Type B pancreatic cell (in vitro differentiated cells): Measurements from ENCODE around the gene ATL3. TPM values are rescaled to one million over a fixed set of nuclear protein-coding genes. Genes with fewer than 3 reads are reported as not detected.

Experiments
- DNase-seq: peaks from one replicate; pipeline ENCODE4 v3.0.0; 2021; ENCODE audit warnings: mixed read lengths; ENCODE audit not compliant: unreplicated experiment; ENCODE audit errors: extremely low spot score
- H3K27ac Mint-ChIP-seq: 2 replicates; pipeline ENCODE4 v1.8.0; 2021; ENCODE audit warnings: mild to moderate bottlenecking, mixed read lengths
- H3K27me3 Mint-ChIP-seq: 2 replicates; pipeline ENCODE4 v1.8.0; 2021; ENCODE audit warnings: mixed read lengths
- H3K36me3 Mint-ChIP-seq: 2 replicates; pipeline ENCODE4 v1.8.0; 2021; ENCODE audit warnings: mixed read lengths
- H3K4me1 Mint-ChIP-seq: one replicate; pipeline ENCODE4 v1.8.0; 2021; ENCODE audit warnings: mixed read lengths; ENCODE audit not compliant: unreplicated experiment
- H3K4me3 Mint-ChIP-seq: 2 replicates; pipeline ENCODE4 v1.8.0; 2021; ENCODE audit warnings: mild to moderate bottlenecking, mixed read lengths
- H3K9me3 Mint-ChIP-seq: 2 replicates; pipeline ENCODE4 v1.8.0; 2021; ENCODE audit warnings: mixed read lengths
- total RNA-seq: library from RNA; stranded (reverse); gene quantifications from 2 replicates; pipeline ENCODE4 v1.2.1, GENCODE V29; 2021; ENCODE audit warnings: low replicate concordance
- TF ChIP-seq, protein P1 (sequence below): fragments of 200-600 bp; sonication (generic); conservative IDR thresholded peaks from 2 replicates; pipeline ENCODE4 v1.5.0; 2021; ENCODE audit warnings: antibody characterized with exemption, mild to moderate bottlenecking

Gene ATL3
- total RNA-seq, 1 donor from 2014 or later: 21.6 TPM

DNA sequence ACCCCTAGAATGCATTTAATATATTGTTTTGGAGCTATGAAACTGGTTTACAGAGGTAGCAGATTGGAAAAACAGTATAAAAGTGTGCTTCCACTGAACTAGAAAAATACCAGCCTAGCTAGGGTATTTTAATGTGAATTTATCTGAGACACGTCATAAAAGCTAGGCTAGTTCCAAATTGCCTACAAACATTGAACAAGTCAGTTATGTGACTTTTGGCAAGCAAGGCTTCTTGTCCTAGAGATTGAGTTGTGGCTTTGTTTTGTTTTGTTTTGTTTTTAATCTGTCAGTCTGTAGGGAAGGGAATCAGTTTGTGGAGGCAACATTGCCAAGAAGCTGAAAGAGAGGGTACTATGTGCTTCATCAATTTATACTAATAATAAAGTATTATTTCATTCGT lies 34.4 kb upstream of the ATL3 start:
- TF ChIP-seq, protein P1, sequence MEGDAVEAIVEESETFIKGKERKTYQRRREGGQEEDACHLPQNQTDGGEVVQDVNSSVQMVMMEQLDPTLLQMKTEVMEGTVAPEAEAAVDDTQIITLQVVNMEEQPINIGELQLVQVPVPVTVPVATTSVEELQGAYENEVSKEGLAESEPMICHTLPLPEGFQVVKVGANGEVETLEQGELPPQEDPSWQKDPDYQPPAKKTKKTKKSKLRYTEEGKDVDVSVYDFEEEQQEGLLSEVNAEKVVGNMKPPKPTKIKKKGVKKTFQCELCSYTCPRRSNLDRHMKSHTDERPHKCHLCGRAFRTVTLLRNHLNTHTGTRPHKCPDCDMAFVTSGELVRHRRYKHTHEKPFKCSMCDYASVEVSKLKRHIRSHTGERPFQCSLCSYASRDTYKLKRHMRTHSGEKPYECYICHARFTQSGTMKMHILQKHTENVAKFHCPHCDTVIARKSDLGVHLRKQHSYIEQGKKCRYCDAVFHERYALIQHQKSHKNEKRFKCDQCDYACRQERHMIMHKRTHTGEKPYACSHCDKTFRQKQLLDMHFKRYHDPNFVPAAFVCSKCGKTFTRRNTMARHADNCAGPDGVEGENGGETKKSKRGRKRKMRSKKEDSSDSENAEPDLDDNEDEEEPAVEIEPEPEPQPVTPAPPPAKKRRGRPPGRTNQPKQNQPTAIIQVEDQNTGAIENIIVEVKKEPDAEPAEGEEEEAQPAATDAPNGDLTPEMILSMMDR: no peak
- Mint-ChIP-seq H3K9me3 (no peaks in the 10 kb centered on the region), H3K4me3 (no peak overlapping the region), H3K27ac (no peak overlapping the region), H3K36me3 (peaks cover 6% of the 10 kb centered on the region), H3K27me3 (no peaks in the 10 kb centered on the region), H3K4me1 (peaks cover 3% of the 10 kb centered on the region)
- no peak for DNase-seq

DNA sequence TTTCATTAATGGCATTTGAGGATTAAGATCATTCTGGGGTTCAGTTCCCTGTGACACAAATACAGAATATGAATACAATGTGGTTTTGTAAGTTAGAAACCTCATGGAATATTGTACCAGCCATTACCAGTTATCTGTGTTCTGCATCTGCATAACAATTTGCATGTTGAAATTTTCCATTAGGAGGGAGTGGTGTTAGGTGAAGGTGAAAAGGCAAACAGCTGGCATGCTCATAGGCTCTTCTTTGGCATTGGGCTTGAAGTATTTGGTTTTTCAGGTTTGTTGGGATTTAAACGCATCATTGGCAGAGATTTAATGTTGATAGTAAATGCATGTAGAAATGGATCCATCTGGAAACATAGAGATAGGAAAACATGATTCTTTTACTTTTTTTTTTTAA lies 28.7 kb upstream of the ATL3 start:
- peaks cover 14% of the 10 kb centered on the region for H3K4me1 Mint-ChIP-seq
- peaks cover 14% of the 10 kb centered on the region for H3K36me3 Mint-ChIP-seq
- H3K27me3 Mint-ChIP-seq: no peaks in the 10 kb centered on the region
- H3K4me3 Mint-ChIP-seq: no peak overlapping the region
- TF ChIP-seq, protein P1: no peak
- H3K27ac Mint-ChIP-seq: no peak overlapping the region
- H3K9me3 Mint-ChIP-seq: peaks cover 4% of the 10 kb centered on the region
- no peak for DNase-seq

DNA sequence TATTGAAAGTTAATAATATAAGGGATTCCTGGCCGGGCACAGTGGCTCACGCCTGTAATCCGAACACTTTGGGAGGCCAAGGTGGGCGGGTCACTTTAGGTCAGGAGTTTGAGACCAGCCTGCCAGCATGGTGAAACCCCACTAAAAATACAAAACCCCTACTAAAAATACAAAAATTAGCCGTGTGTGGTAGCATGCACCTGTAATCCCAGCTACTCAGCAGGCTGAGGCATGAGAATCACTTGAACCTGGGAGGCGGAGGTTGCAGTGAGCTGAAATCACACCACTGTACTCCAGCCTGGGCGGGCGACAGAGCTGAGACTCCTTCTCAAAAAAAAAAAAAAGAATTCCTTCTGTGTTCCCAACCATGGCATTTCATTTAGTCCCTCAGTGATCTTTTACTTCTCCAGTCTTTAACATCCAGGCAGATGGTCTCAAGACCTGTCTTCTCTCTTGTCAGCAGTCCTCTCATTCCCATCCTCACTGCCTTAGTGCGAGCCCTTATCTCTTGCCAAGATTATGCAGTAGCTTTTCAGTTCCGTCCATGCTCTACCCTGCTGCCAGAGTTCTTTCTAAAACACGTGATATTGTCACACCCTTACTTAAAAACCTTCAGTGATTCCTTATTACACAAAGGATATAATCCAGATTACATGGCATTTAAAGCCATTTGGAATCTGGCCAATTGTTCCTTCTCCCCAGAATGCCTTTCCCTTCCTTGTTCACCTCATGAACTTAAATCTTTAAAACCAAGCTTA lies 28.0 kb upstream of the ATL3 start:
- Mint-ChIP-seq H3K4me1 (peaks cover 14% of the 10 kb centered on the region), H3K4me3 (no peak overlapping the region), H3K27ac (no peak overlapping the region), H3K9me3 (peaks cover 4% of the 10 kb centered on the region), H3K27me3 (no peaks in the 10 kb centered on the region), H3K36me3 (peaks cover 14% of the 10 kb centered on the region)
- DNase-seq: no peak
- TF ChIP-seq, protein P1: no peak

DNA sequence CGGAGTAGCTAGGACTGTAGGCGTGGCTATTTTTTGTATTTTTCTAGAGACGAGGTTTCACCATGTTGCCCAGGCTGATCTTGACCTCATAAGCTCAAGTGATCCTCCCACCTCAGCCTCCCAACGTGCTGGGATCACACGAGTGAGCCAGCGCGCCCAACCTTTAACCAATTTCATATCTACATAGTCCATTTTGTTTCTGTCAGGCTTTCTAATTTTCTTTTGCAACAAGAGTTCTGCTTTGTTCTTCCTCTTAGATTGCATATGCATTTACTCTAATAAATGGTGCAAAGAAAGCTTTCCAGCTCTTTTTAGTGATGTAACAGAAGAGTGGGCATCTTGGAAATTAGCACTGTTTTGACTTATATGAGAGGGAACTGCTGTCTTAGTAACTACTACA lies 23.4 kb upstream of the ATL3 start:
- TF ChIP-seq, protein P1: no peak
- Mint-ChIP-seq H3K9me3 (peaks cover 4% of the 10 kb centered on the region), H3K27ac (no peak overlapping the region), H3K4me3 (no peak overlapping the region), H3K4me1 (peaks cover 15% of the 10 kb centered on the region), H3K27me3 (no peaks in the 10 kb centered on the region), H3K36me3 (peaks cover 8% of the 10 kb centered on the region)
- no peak for DNase-seq

DNA sequence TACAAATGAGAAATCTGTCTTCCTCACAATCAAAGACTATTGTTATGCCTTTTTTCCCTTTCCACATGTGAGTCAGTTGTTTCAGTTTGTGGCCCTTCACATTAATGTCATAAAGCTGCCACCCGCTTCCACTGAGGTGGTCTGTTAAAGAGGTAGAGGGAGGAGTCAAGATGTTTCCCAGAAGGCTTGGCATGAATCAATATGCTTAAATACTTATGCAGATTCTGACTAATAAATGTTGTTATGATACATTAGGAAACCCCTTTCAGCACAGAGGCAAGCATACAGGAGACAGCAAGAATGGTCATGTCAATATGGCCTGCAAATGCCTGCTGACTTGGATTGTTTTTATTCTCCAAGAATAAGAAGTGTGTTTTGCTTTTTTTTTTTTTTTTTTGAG lies 16.7 kb upstream of the ATL3 start:
- Mint-ChIP-seq H3K36me3 (peaks cover 8% of the 10 kb centered on the region), H3K27ac (no peak overlapping the region), H3K4me3 (no peak overlapping the region), H3K27me3 (no peaks in the 10 kb centered on the region), H3K9me3 (no peaks in the 10 kb centered on the region), H3K4me1 (peaks cover 20% of the 10 kb centered on the region)
- TF ChIP-seq, protein P1: no peak
- no peak for DNase-seq
